Brain microvascular endothelial cell (primary cell): Measurements from ENCODE around the gene RMRP.
A peak's percentile ranks its signal among the peaks of the same experiment; 100 is the strongest.

Experiments
- DNase-seq: peaks from one replicate; pipeline ENCODE4 v3.0.0-alpha.2; 2020
- H3K27ac ChIP-seq: fragments of 250-450 bp; sonication (Bioruptor Pico); 2 replicates; pipeline ENCODE4 v1.5.1; 2020; ENCODE audit warnings: mild to moderate bottlenecking, moderate library complexity
- H3K27me3 ChIP-seq: fragments of 250-450 bp; sonication (Bioruptor Pico); replicated peaks from 2 replicates; pipeline ENCODE4 v1.5.1; 2020; ENCODE audit warnings: mild to moderate bottlenecking
- H3K36me3 ChIP-seq: fragments of 250-450 bp; sonication (Bioruptor Pico); replicated peaks from 2 replicates; pipeline ENCODE4 v1.5.1; 2020; ENCODE audit warnings: mild to moderate bottlenecking
- H3K4me3 ChIP-seq: 2 replicates; pipeline ENCODE4 v1.5.1; 2011; ENCODE audit warnings: low read depth, mild to moderate bottlenecking, control low read depth, low read length, moderate library complexity
- in situ Hi-C: cut with HindIII; loops from 2 replicates; pipeline ENCODE4 v1.10.0; 2017; ENCODE audit warnings: low sequenced_read_pairs, low pct_ligation_motif_present
- TF ChIP-seq, protein P1 (sequence below): IDR thresholded peaks from 2 replicates; pipeline ENCODE4 v1.5.1; 2011; ENCODE audit warnings: low read depth, mild to moderate bottlenecking, moderate library complexity, low read length, control low read depth, inconsistent platforms; ENCODE audit errors: missing control alignments

The RMRP gene

GRCh38 chr9:35702696-35703095 lies 44.9 kb upstream of the RMRP start:
- H3K27ac ChIP-seq = no peak overlapping the region
- in situ Hi-C loops = no loop called here
- H3K36me3 ChIP-seq = peaks cover 100% of the 10 kb centered on the region
- H3K27me3 ChIP-seq = no peaks in the 10 kb centered on the region
- TF ChIP-seq, protein P1, sequence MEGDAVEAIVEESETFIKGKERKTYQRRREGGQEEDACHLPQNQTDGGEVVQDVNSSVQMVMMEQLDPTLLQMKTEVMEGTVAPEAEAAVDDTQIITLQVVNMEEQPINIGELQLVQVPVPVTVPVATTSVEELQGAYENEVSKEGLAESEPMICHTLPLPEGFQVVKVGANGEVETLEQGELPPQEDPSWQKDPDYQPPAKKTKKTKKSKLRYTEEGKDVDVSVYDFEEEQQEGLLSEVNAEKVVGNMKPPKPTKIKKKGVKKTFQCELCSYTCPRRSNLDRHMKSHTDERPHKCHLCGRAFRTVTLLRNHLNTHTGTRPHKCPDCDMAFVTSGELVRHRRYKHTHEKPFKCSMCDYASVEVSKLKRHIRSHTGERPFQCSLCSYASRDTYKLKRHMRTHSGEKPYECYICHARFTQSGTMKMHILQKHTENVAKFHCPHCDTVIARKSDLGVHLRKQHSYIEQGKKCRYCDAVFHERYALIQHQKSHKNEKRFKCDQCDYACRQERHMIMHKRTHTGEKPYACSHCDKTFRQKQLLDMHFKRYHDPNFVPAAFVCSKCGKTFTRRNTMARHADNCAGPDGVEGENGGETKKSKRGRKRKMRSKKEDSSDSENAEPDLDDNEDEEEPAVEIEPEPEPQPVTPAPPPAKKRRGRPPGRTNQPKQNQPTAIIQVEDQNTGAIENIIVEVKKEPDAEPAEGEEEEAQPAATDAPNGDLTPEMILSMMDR = no peak
- H3K4me3 ChIP-seq = no peak overlapping the region
- DNase-seq = no peak

- in situ Hi-C loops = no loop called here
- TF ChIP-seq, protein P1 = no peak
- DNase-seq = no peak
- no peak overlapping the region for H3K4me3 ChIP-seq
- H3K27ac ChIP-seq = no peak overlapping the region
- peaks cover 100% of the 10 kb centered on the region for H3K36me3 ChIP-seq
- H3K27me3 ChIP-seq = no peaks in the 10 kb centered on the region
Measured at GRCh38 chr9:35700942-35701341, 43.1 kb upstream of the RMRP start.

DNA sequence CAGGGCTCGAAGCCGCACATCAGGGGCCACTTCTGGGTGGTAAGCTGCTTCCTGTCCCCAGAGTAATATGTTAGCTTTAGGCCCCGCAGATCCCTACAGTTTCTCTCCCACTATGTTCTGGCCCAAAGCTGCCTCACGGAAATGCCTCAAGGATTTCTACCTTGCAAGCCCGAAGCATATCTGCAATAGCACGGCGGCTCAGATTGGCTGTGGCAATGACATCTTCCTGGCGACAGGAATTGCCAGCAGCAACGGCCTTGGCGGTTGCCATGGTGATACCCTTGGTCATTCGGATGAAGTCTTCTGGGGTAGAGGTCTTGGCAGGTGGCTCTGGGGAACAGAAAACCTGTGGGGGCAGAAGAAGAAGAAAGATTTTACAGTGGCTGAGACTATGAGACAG lies 42.2 kb upstream of the RMRP start:
- no peaks in the 10 kb centered on the region for H3K27me3 ChIP-seq
- no peak overlapping the region for H3K4me3 ChIP-seq
- peaks cover 98% of the 10 kb centered on the region for H3K36me3 ChIP-seq
- no peak for DNase-seq
- H3K27ac ChIP-seq = no peak overlapping the region
- in situ Hi-C loops = no loop called here
- TF ChIP-seq, protein P1 = no peak

GRCh38 chr9:35698231-35698630 lies 40.4 kb upstream of the RMRP start:
- in situ Hi-C loops = no loop called here
- no peaks in the 10 kb centered on the region for H3K27me3 ChIP-seq
- TF ChIP-seq, protein P1 = no peak

GRCh38 chr9:35697486-35697885 lies 39.7 kb upstream of the RMRP start:
- Histone ChIP-seq H3K27ac (no peak overlapping the region), H3K27me3 (no peaks in the 10 kb centered on the region), H3K4me3 (no peak overlapping the region), H3K36me3 (peaks cover 73% of the 10 kb centered on the region)
- TF ChIP-seq, protein P1 = no peak
- DNase-seq = no peak
- in situ Hi-C loops = no loop called here

More at GRCh38 chr9:35698231-35698630, 40.4 kb upstream of the RMRP start:
- no peak overlapping the region for H3K4me3 ChIP-seq
- peaks cover 80% of the 10 kb centered on the region for H3K36me3 ChIP-seq
- no peak for DNase-seq
- no peak overlapping the region for H3K27ac ChIP-seq

DNA sequence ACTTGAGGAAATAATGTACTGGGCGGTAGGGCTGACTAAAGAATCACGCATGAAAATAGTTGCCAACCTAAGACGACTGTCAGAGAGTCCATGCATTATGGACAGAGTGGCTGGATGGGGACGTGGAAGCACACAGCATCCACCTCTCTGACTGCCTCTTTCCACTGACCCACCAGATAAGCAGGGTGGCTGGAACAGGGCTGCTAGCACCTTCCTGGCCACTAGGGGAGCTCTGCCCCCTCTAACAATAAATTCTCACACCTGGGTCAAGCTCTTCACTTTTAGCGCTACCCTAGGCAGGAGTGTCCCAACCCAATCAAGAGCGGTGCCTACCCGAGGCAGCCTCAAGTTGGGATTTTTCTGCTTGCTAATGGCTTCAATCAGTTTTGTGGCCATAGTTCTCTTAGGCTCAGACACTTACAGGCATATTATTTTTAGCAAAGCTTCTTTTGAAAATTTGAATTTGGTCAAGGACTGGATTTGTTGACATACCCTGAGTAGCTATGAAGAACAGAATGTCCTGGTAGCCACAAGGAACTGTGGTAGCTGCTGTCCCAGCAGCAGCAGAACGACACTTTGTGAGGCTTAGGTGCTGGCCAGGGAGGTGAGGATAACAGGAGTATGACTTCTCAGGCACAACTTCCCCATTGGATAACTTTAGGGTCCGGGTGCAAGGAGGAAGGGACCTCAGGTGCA lies 38.8 kb upstream of the RMRP start:
- H3K4me3 ChIP-seq = no peak overlapping the region
- TF ChIP-seq, protein P1 = peak; percentile 95
- in situ Hi-C loops = no loop called here
- no peaks in the 10 kb centered on the region for H3K27me3 ChIP-seq
- H3K36me3 ChIP-seq = peaks cover 65% of the 10 kb centered on the region
- peak overlapping the region; percentile 20 for H3K27ac ChIP-seq
- DNase-seq = no peak
